GM18526 (cell line): ENCODE data around the gene SAMSN1.

Experiments
- POLR2A ChIP-seq: IDR thresholded peaks from 3 replicates; pipeline ENCODE4 v1.6.1; 2011; ENCODE audit not compliant: insufficient read length; ENCODE audit errors: extremely low read depth

SAMSN1 gene

GRCh38 chr21:14545906-14546480 is at the start of gene SAMSN1:
SAMSN1 (minus strand) TSS chr21:14546315; CDS start chr21:14546261, 54 bp downstream.
- TF ChIP-seq POLR2A: no peak

- TF ChIP-seq POLR2A: no peak
These were observed 49.3 kb upstream of the SAMSN1 start for GRCh38 chr21:14595449-14595848.

DNA sequence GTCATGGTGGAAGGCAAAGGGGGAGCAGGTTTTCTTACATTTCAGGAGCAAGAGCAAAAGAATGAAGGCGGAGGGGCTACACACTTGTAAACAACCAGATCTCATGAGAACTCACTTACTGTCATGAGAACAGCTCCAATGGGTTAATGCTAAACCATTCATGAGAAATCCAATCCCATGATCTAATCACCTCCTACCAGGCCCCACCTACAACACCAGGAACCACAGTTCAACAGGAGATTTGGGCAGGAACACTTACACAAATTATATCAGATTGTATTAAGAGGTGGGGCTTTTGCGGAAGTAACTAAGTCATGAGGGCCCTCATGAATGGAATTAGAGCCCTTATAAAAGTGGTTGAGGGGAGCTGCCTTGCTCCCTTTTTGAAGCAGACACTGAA is 48.9 kb upstream of the SAMSN1 start:
- TF ChIP-seq POLR2A: no peak

DNA sequence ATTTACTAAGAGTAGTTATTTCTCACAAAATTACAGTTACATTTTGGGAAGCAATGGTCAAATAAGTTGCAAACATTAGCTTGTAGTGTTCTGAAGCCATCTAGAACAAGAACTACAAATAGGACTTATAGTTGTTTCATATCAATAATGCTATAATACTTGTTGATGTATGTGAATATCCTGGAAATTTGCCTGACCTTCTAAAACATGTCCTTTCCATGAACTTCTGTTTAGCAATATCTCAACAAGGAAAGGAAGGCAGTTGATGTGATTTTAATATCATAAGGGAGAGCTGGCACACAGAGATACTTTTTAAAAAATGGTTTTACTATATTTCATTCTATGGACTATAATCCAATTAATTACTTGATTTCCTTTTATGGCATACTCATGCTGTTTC is 47.1 kb upstream of the SAMSN1 start:
- TF ChIP-seq POLR2A: no peak

DNA sequence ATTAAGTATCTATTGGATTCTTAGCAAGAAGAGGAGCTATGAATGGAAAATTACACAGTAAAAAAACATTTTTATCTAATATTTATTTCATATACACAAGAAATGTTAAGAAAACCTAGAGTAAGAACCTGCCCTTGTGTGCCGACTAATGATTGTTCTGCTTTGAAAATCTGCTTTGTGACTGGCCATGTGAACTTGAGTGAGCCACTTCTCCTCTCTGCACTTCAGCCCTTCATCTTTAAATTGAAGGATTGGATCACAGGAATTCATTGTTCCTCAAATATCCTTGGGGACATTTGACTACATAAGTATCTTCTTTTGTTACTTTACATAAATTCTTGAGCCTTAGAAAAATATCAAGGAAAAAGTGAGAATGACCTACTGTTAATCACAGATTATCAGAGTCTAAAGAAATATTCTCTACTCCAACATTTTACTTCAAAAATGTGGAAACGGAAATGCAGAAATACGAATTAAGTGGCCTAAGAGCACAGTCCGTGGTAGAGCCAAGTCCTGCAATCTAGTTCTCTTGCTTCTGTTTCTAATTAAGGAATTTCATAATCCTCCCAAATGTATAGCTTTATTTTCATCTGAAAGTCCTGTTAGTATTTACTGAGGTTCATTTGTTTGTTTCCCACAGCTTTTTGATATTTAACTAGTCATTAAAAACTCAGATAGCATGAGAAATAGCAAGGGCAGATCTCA is 46.3 kb upstream of the SAMSN1 start:
- no peak for TF ChIP-seq POLR2A

DNA sequence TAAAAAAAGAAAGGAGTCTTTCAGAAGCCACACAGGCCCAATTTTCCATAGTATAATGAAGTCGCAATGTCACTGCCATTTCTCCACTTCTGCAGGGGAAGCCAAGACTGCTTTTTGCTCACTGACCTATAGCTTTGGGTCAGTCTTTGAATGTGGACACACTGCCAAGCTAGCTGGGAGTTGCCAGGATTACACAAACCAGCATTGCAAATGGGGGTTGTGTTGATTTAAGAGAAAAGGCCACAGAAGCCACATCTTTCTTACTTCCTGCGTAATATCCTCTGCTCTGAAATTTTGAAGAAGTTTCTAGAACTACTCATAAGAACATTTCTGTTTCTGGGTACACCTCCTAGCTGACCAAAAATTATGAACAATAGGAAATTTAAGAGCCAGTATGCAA is 45.8 kb upstream of the SAMSN1 start:
- TF ChIP-seq POLR2A: no peak

DNA sequence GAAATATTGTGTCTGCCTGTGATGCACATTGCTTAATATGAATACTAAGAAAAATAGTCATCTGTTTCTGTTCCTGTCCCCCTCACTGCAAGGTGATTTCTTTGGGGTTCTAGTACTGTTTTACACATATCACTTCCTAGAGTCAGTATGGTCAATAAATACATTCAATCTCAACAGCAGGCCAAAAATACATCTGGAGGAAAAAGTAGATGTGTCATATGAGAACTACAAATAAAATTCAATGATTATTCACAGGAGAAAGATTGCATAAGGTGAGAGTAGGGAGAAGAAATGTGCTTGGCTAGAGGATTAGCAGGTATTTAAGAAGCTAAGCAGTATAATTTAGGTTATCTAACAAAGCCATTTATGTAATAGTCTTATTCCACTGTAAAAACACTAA is 45.3 kb upstream of the SAMSN1 start:
- no peak for TF ChIP-seq POLR2A

DNA sequence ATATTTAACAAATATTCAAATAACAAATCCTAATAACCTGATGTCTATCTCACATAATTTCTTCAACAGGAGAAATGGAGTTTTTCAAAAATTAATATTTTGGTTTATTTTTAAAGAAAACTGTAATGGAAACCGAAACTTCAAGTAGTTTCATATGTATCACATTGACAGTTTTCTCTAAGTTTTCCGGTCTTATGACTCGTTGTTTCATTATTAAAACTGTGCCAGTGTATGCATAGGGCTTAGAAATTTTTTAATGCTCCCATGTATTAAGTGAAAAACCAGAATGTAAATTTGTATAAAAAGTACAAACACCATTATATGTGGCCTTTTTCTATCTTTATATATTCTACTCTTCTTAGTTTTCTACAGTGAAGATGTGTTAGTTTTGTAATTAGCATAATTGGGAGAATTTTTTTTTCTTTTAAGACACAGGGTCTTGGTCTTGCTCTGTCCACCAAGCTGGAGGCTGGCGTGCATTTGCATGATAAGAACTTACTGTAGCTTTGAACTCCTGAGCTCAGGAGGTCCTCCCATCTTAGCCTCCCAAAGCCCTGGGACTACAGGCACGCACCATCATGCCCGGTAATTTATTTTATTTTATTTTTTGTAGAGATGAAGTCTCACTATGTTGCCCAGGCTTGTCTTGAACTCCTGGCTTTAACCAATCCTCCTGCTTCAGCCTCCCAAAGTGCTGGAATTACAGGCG is 43.9 kb upstream of the SAMSN1 start:
- TF ChIP-seq POLR2A: no peak

GRCh38 chr21:14587266-14587665 is 41.2 kb upstream of the SAMSN1 start:
- no peak for TF ChIP-seq POLR2A

- TF ChIP-seq POLR2A: no peak
These were observed 39.0 kb upstream of the SAMSN1 start for GRCh38 chr21:14585122-14585521.

DNA sequence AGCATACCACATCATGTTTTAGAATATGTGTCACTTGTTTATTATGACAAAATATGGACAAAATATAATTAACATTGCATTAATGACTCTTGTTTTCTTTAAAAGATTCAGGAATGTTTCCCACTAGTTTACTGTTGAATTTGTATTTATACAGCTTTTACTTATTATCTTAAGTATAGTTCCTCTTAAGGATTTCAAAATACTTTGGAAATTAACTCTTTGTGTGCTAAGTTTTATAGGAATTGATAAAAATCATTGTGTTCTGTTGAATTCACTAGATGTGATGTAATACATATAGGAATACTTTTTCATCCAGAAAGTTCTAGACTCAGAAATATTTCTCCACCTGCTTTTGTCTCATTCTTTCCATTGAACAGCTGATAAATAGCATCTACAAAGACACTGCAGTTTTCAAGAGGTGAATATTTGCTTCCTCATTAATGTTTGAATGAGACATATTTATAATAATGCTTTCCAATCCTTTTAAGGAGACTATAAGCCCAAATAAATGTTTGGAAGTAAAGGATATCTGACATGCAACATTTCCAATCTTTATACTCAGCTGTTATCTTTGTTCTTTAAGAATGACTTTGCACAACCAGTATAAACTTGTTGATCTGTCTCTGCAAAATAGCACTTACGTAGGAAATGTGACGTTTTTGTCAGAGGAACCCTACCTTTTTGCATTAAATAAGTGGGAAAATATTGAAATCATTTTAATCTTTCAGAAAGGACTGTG is 38.4 kb upstream of the SAMSN1 start:
- TF ChIP-seq POLR2A: no peak

- TF ChIP-seq POLR2A: no peak
These were observed 37.6 kb upstream of the SAMSN1 start for GRCh38 chr21:14583629-14584255.

DNA sequence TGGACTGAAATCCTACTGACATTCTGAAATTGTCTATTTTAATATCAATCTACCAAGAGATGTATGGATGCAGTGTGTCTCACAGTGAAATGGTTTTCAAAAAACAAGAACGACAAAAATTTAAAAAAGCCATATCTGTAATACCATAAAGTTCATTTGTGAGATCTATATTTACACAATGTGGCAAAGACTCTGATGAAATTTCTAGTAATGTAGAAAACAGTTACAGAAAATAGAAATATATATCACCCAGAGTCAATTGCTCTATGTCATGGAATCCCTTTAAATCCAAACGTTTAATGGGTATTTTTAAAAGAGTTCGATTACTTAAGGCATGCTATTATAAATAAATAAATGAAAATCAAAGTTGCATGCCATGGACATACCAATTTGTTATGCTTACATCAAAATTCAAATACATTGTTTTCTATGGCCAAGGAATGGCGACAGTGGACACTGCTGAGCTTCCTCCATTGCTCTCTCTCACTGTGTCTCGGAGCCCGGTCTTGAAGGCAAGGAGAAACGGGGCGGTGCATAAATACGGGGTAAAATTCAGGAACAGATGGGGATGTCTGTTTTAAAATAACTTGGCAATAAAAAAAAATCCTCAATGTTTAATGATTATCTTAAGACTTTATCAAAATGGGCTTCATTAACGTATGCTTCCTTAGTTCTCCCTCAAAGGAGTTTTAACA is 37.0 kb upstream of the SAMSN1 start:
- no peak for TF ChIP-seq POLR2A

DNA sequence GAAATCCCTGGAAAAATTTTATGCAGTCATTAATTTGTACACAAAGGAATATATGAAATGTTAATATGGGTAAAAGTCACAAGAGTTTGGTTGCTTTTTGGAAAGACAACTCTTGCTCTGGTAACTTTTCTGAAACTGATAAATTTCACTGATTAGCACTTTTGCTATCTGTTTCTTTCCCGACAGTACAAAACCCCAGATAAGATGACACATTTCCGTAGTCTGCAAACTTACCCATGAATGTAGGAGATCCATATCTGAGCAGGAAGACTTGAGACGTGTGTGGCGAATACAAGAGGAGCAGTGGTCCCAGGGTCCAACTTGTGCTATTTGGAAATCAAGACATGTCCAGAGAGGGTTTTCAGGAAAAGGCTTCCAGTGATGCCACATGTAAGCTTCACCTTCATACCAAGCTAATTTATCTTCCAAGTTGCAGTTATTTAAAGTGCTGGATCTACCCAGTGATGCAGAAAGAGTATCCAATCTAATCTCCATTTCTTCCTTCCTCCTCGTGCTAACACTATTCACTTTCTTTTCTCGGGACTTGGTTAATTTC is 35.9 kb upstream of the SAMSN1 start:
- TF ChIP-seq POLR2A: no peak
